Upper lobe of left lung (tissue), 4 donors: ENCODE data around the gene CACNA1D.

Experiments
- EP300 ChIP-seq, 4 donors: sonication (generic); formaldehyde crosslinking; IDR thresholded peaks; one replicate each; pipeline ENCODE4 v1.5.1; 2017; ENCODE audit warnings: antibody characterized with exemption in 4 of 4, control low read depth in 2 of 4
- POLR2A ChIP-seq, 4 donors: fragments of 450-650 bp; IDR thresholded peaks; one replicate each; pipeline ENCODE4 v1.5.1; 2016 to 2017; ENCODE audit warnings: antibody characterized with exemption in 4 of 4, mild to moderate bottlenecking in 2 of 4
- POLR2AphosphoS5 ChIP-seq, 2 donors: sonication (generic); formaldehyde crosslinking; IDR thresholded peaks; one replicate each; pipeline ENCODE4 v1.5.1; 2017; ENCODE audit warnings: antibody characterized with exemption in 2 of 2
- TF ChIP-seq, protein P1 (sequence below), 6 experiments: fragments of 450-650 bp in 4 of 6; fragments of 200-600 bp in 2 of 6; sonication (generic) in 2 of 6; IDR thresholded peaks; one replicate each; pipeline ENCODE4 v1.5.1; 2016 to 2019; ENCODE audit warnings: antibody characterized with exemption in 6 of 6

GRCh38 chr3:53545996-53546359 lies 51.6 kb downstream of the CACNA1D start:
- TF ChIP-seq, protein P1, sequence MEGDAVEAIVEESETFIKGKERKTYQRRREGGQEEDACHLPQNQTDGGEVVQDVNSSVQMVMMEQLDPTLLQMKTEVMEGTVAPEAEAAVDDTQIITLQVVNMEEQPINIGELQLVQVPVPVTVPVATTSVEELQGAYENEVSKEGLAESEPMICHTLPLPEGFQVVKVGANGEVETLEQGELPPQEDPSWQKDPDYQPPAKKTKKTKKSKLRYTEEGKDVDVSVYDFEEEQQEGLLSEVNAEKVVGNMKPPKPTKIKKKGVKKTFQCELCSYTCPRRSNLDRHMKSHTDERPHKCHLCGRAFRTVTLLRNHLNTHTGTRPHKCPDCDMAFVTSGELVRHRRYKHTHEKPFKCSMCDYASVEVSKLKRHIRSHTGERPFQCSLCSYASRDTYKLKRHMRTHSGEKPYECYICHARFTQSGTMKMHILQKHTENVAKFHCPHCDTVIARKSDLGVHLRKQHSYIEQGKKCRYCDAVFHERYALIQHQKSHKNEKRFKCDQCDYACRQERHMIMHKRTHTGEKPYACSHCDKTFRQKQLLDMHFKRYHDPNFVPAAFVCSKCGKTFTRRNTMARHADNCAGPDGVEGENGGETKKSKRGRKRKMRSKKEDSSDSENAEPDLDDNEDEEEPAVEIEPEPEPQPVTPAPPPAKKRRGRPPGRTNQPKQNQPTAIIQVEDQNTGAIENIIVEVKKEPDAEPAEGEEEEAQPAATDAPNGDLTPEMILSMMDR (IDR thresholded peaks at IDR 0.05) = no peak
- no peak for TF ChIP-seq EP300 (IDR thresholded peaks at IDR 0.05)
- TF ChIP-seq POLR2A (IDR thresholded peaks at IDR 0.05) = no peak
- TF ChIP-seq POLR2AphosphoS5 (IDR thresholded peaks at IDR 0.05) = no peak
